HG02870 (cell line): Measurements from ENCODE around the gene KPNB1.
"Not testable (repeated sequence)": the region's sequence is repeated elsewhere in the genome, so short reads cannot be mapped to it uniquely, and the experiment has no call there.

ENCODE experiments used
- ATAC-seq: cut with Tn5 transposase; IDR thresholded peaks from one replicate; pipeline ENCODE4 v1.9.1; 2021; ENCODE audit warnings: mild to moderate bottlenecking, moderate library complexity; ENCODE audit not compliant: unreplicated experiment

The KPNB1 gene

DNA sequence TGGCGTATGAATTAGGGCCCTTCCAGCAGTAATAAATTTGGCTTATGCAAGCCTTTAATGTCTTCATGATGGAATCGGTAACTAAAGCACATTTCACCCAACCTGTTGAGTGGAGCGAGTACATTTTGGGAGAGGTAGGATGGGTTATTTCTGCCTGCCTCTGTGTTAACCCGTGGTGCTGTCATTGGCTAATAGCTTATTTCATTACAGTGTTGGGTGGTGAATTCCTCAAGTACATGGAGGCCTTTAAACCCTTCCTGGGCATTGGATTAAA is 26.4 kb downstream of the KPNB1 start:
- no peak for ATAC-seq

DNA sequence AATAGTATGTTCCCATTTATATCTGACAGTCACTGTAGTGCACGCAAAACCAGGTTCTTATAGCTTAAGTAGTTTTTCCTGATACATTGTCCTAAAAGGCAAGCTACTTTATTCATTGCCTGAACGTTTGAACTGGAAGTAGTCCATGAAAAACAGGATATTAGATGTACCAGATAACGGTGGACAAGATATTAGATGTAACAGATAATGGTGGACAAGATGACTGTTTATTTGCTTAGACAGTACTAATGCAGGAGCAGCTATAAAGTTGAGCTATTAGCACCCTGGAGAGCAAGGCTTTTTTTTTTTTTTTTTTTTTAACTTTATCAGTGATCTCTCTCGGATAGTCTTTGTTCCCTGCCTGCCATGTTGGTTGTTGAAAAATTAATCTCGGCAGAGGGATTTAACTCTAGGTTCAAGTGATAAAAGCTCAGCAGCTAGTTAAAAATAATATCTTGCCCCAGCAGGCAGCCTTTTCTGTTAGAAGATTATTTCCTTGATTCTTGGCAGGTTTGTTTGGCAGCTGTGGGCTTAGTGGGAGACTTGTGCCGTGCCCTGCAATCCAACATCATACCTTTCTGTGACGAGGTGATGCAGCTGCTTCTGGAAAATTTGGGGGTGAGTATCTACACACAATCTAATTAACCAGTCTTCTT is 26.9 kb downstream of the KPNB1 start:
- no peak for ATAC-seq

DNA sequence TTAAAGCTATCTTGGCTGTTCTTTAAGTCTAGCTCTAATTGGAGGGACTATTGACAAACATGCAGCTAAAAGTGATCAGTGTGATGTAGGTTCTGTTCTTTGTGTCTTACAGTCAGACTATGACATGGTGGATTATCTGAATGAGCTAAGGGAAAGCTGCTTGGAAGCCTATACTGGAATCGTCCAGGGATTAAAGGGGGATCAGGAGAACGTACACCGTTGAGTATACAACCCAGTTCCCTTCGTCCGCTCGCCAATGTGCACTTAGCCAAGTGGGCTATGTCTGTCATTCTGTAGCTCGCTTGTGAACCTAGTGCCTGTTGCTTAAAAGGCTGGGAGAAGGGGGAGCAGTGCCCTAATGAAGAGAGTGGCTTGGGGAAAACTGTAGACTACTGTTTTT is 28.5 kb downstream of the KPNB1 start:
- ATAC-seq: no peak

DNA sequence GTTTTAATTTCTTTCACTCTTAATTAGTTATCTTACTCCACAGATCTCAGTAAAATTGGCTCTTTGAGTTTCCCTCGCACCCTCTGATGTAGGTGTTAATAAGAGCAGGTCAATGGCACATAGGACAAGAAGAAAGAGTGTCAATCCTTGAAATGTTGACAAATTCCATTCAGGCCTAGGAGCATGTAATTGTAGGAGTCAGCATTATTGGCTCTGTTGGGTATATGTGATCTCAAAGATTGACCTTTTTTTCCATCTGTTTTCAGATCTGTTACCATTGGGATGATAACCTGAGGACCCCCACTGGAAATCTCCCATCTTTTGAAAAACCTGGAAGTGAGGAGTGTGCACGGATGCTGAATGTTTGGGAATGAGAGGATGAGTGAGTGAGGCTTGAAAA is 32.4 kb downstream of the KPNB1 start:
- no peak for ATAC-seq

DNA sequence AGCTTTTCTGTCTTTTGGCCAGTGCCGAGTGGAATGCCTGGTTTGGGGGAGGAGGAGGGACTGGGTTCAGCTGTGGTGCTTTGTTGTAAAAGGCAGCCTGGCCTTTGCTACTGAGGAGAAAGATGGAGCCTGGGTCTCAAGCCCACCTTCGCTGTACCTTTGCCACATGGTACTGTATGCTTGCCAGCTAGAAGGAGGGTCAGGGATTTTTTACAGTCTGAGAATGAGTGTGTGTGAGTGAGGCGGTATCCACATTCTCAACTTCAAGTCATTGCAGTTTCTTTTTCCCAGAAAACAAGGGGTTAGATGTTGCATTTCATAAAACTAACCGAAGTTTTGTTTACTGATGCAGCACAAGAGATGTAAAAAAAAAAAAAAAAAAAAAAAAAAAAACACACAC is 33.0 kb downstream of the KPNB1 start:
- not testable (repeated sequence) for ATAC-seq

DNA sequence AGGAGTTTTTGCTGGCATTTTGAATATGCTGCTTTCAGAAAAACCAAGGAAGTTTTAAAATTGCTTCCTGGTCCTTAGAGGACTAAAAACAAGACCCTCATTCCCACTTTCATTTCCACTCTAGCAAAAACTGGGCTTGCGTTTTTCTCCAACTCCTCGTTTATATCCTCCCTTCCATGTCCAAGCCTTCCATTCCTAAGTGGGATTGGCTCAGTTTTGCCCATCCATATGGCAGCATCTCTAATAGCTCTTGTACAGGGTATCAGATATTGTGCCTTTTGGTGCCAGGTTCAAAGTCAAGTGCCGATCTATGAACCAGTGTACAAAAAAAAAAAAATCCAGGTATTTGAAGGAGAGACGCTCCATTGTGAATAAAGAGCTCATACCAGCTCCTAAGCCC is 34.3 kb downstream of the KPNB1 start:
- ATAC-seq: no peak

DNA sequence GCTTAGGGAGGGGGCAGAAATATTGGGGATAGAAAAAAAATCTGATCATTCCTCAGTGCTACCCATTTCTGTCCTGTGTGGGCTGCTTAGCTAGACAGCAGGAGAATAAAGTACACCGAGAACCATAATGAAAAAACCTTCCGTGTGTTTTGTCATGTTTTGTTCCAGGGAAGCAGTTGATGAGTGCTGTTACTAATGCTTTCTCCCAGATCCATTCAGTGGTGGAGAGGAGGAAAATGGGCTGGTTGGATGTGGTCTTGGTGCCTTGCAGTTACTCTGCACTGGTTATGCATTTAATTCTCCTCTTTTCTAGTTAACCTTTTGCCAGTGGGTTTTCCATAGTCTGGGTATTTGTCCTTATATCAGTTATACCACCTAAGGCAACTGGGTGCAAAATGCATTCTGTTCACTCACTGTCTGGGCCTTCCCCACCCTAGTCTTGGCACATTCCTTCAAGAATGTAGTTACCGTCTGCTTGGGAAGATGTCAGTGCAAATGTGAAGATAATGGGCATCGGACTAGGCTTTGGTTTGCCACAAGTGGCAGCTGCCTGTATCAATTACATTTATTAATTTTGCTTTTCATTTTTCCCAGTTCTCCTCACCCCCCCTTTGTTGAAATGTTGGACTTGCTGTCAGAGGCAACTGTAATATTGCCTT is 34.9 kb downstream of the KPNB1 start:
- no peak for ATAC-seq

DNA sequence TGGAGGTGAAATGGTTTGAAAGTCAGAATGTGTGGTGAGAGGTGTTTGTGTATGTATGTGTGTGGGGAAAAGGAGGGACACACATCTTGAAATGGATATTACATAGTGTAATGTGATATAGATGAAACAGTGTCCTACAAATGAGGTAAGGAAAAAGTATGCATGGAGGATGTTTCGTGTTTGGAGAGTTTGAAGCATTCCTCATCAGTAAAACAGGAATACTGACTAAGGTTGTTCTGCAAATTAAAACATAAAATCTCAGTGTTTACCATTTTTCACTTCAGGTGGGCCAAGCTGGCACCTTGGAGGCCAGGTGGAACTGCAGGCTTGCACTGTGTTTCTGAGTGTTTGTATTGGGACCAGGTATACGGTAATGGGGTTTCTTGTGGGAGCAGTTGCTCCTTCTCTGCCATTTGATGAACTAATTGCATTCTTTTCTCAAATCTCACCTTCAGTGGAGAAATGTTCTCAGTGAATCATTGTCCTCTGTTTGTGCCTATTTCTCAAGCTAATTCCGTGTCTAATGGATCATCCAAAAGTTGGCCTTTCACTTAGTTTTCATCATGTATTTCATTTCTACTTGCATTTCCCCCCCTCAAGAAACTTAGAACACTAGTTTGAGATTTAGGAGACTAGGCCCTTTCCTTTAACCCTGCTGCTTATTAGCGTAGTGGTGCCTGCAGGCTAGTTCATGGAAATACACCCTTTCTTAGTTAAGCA is 36.0 kb downstream of the KPNB1 start:
- no peak for ATAC-seq

DNA sequence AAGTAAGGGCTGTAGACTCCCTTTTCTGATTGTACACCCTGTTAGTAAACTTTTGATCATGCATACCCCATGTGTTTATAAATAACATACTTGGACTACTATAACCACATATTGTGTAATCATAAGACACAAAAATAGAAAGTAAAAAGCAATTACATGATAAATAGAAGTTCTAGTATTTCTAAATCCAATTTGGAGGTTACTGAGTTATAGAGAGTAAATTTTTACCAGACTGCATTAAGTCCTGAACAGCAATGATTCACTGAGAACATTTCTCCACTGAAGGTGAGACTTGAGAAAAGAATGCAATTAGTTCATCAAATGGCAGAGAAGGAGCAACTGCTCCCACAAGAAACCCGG is 36.5 kb downstream of the KPNB1 start:
- ATAC-seq: no peak

DNA sequence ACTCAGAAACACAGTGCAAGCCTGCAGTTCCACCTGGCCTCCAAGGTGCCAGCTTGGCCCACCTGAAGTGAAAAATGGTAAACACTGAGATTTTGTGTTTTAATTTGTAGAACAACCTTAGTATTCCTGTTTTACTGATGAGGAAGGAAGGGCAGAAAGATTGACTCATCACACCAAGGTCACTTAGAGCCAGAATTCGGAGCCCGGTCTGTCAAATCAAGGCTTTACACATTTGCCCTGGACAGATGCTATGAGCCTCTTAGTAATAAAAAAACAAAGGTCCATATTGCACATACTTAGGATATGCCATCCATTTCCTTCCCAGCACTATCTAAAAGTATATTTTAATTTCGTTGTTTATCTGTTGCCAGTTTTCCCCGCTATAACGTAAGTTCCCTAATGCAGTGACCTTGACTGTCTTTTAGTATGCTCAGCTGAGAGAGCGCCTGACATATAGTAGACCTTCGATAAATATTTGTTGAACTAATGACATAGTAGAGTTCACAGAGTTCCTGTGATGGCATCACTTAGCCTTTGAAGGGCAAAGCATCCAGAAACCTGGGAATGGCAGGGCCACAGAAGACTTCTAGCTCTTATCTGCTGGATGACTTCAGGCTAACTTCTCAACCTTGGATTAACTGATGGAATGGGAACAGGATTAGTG is 37.1 kb downstream of the KPNB1 start:
- no peak for ATAC-seq

DNA sequence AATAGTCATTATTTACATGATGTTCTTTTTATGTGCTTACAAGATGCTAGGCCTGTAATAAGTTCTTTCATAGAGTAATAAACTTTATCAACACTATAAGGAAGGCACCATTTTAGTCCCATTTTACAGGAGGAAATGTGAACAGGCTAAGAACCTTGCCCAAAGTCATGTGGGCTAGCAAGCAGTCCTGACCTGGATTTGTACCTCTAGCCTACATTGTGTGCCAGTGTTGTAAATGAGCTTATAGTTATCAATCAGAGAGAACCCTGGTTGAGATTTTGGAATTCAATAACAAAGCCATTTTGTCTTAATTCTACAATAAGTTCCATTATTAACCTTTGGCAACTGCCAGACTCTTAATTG is 37.6 kb downstream of the KPNB1 start:
- ATAC-seq: no peak

DNA sequence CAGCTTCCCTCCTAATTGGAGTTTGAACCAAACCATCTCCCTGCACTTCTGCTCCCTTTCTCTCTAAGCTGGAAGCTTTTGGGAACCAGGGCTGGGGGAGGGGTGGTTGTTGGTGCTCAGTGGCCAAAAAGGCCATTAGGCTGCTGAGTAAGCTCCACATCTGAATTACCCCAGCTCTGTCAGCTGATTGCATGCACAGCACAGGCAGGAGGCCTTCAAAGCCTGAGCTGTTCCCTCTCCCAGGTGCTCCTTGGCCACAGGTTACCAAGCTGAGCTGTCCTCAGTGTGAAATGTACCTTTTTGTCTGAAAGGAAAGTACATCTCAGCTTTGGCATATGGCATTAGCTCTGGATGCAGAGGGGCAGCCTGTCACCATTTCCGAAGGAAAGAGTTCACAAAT is 38.0 kb downstream of the KPNB1 start:
- no peak for ATAC-seq

DNA sequence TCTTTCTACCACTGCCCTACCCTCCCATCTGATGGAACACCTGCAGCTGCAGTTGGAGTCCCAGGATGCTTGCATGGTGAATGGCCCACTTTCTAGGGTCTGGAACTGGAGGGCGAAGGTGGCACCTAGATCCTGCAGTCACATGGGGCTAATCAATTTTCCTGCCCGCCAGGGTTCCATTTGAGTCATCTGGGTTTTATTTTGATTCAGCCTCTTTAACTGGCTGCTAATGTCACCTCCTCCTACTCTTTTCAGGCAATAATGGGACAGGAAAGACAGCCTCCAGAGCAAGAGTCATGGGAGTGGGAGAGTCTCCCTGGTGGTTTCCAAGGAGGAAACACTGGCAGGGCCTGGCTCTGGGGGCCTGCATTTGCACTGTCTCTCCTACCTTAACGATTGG is 40.4 kb downstream of the KPNB1 start:
- no peak for ATAC-seq

DNA sequence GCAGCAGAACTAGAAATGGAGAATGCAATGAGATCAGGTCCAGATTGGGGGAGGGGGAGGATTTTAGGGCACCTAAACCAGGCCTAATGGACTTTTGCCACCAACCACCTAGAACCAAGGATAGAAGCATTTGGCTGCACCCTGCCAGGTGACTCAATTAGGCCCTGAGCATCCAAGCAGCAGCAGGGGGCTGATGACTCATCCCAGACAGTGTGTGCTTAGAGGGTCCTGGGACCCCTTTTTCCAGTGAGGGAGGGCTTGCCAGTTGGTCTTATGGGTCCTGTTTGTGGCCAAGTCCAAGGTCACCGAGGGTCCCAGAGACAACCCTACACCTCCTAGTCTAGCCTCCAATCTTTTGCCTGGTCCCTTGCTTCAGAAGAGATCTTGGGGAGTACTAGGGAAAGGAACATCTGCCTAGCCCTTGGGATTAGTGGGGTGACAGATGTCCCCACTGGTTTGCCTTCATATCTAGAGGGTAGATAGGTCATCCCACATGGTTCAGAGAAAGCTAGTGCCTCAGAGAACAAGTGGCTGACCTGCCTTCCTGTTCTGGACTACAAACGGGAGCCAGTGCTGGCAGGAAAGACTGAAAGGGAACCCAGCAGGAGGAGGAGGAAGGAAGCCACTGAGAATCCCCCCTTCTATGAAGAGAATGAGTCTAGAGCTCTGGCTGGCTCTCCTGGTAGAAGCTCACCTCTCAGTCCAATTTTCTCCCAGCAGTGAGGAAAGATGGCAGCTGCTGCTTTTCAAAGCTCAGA is 42.6 kb downstream of the KPNB1 start:
- ATAC-seq: no peak

DNA sequence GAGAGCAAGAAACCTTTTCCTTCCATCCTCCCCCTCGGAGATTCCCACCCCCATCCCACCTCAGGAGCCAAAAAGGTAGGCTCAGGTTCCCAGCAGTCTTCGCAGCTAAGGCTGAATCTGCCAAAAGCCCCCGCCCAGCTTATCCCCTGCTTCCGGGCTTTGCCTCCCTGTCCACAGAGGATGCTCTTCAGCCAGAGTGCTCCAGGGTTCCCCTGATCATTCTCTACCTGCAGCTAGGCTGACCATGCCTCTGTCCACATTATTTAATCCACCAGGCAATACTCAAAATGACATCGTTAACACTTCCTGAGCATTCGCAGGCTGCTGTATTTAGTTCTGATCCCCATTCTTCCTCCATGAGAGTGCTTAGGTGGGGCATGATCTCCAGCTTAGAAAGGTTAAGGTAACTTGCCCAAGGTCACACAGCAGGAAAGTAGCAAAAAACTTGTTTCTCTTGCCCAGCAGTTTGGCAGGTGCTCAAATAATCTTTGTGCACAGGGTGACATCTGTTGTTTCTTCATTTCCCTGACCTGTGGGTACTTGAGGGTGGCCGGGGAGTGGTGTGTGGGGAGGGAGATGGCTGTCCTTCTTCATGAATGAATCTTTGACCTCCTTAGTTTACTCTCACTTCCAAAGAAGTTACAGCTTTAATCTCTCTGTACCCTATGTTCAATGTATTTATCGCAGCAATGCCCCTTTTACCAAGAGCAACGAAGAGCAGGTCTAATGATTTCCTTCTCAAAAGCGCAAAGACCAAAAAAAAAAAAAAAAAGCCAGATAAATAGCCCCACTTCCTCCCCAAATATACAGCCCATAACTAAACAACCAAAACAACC is 43.4 kb downstream of the KPNB1 start:
- ATAC-seq: no peak

DNA sequence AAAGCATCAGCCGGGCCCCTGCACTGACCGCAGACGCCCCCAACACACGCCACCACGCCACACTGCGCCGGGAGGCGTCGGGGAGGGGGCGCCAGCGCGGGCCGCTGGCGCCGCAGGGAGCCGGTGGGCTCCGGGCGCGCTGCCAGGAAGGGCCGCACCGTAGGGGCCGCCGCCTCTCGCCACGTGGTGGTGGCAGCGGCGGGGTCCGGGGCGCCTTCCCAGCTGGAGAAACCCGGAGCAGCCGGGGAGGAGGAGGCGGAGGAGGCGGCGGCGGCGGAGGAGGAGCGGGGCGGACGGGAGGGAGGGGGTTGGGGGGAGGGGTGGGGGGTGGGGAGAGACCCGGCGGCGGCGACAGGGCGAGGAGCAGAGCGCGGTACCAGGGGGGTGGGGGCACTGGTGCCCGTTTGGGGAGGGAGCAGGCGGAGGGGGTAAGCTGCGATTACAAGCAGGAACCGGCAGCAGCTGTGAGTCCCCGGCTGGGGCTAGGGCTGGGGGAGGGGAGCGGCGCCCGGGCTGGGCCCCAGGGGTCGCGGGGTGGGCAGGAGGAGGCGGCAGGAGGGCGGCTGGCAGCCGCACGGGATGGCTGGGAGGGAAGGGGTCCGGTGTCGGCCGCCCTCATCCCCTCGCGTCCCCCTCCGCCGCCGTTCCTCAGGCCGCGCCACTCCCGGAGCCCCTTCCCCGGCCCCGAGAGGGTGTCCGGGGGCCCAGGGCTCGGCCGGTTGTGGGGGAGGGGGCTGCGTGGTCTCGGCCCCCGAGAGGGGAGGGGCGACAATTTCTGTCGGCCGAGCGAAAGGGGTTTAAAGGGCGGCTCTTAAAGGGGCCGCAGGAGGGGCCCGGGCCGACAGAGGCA is 44.2 kb downstream of the KPNB1 start, which contains the start of gene TBKBP1:
Gene TBKBP1 (plus strand): TSS at position 431 of the 850 bp plus-strand sequence. CDS start 1,952 bp downstream, outside the sequence.
- ATAC-seq: no peak

DNA sequence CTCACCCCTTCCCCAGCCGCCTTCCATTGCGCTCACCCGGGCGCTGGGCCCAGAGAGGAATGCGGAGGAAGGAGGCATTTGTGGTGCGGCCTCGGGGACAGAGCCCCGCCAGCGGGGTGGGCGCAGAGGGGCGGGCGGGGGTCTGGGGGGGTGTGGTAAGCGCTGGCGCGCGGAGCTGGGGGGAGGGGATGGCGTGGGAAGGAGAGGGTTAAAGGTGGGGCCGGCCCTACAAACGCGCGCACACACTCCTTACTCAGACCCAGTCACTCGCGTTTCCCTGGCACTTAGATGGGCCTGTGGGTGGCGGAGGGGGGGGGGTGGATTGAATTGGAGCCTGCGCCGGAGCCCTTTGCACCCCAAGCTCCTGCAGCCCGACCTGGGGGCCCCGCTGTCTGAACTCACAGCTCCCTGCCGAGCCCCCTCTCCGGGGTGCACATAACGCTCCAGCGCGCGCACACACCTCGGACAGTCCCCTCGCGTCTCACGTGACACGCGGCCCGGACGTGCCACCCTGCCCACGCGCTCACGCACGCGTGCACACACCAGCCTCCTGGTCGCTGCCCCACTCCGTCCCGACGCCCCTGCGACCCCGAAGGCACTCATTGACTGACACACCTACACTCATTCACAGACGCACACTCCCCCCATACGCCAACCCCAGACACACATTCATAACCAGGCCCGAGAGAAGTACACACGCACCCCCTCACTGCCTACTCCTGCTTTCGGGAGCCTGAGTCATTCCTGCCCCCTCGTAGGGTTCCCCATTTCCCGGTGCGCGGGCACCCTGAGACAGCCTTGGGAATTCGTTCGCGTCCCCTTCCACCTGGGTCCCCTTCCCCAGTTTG is 45.1 kb downstream of the KPNB1 start:
- no peak for ATAC-seq
